ENCODE data around the gene APOC3. TPM values are rescaled to one million over a fixed set of nuclear protein-coding genes. Genes with fewer than 3 reads are reported as not detected.

APOC3 gene
- total RNA-seq, 1 experiment from 2014 or later = not detected

DNA sequence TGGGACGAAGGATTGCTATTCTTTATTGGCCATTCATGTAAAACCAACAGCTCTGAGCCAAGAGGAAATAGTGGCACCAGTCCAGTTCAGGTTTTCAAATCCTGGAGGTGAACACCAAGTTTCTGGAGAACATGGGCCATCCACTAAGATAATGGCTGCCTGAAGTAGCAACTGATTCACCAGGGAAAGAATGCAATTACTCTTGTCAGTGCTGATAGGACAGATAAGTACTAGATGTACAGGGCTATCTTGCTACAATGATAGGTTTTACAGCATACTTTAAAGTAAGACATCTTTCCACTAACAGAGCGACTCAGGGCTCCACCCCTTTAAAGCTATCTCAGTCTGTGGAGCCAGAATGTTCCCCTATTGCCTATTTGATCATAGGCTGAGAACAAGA, 44.5 kb downstream of the APOC3 start:
- ATAC-seq (no peak), DNase-seq (no peak)
- Histone ChIP-seq H4K20me1 (ENCODE audit: low read length) (no peaks in the 10 kb centered on the region), H3K9me3 (ENCODE audit: low read length) (no peaks in the 10 kb centered on the region), H3K4me2 (ENCODE audit: low read length) (no peak overlapping the region), H3K36me3 (ENCODE audit: low read depth, low read length) (peaks cover 14% of the 10 kb centered on the region), H2AFZ (ENCODE audit: low read length) (no peak overlapping the region), H3K27me3 (ENCODE audit: low read length) (no peaks in the 10 kb centered on the region), H3K9me2 (replicated peaks; ENCODE audit: low read length) (no peaks in the 10 kb centered on the region), H3K27ac (ENCODE audit: low read length) (no peak overlapping the region), H3K9ac (ENCODE audit: low read length) (no peak overlapping the region), H3K79me2 (ENCODE audit: low read length) (no peaks in the 10 kb centered on the region), H3K4me1 (ENCODE audit: insufficient read depth, low read length) (peaks cover 19% of the 10 kb centered on the region), H3F3A (ENCODE audit: low read length, unreplicated experiment) (peaks cover 5% of the 10 kb centered on the region), H3K4me3 (ENCODE audit: low read length) (no peak overlapping the region)
- intact Hi-C loops (cut with micrococcal nuclease) = no loop called here
- POLR2A ChIA-PET (ENCODE audit: unreplicated experiment) = no interaction called here
- TF ChIP-seq CTCF (conservative IDR thresholded peaks at IDR 0.05; ENCODE audit: low read depth, low read length) (no peak), EZH2 (IDR thresholded peaks at IDR 0.05; ENCODE audit: low read length, unreplicated experiment) (no peak), EZH2phosphoT487 (IDR thresholded peaks at IDR 0.05; ENCODE audit: borderline replicate concordance, low read length) (no peak)
- BruUV-seq (replicated peaks) = no TSS peak
- CTCF ChIA-PET = no interaction called here

GRCh38 chr11:116875194-116875593, 45.5 kb downstream of the APOC3 start:
- Histone ChIP-seq H3K9me2 (replicated peaks; ENCODE audit: low read length) (no peaks in the 10 kb centered on the region), H3K4me2 (ENCODE audit: low read length) (no peak overlapping the region), H3K9me3 (ENCODE audit: low read length) (no peaks in the 10 kb centered on the region), H2AFZ (ENCODE audit: low read length) (no peak overlapping the region), H3K27me3 (ENCODE audit: low read length) (no peaks in the 10 kb centered on the region), H3K27ac (ENCODE audit: low read length) (no peak overlapping the region), H3K9ac (ENCODE audit: low read length) (no peak overlapping the region), H3F3A (ENCODE audit: low read length, unreplicated experiment) (peaks cover 5% of the 10 kb centered on the region), H3K79me2 (ENCODE audit: low read length) (no peaks in the 10 kb centered on the region), H4K20me1 (ENCODE audit: low read length) (no peaks in the 10 kb centered on the region), H3K4me3 (ENCODE audit: low read length) (no peak overlapping the region), H3K36me3 (ENCODE audit: low read depth, low read length) (peaks cover 14% of the 10 kb centered on the region), H3K4me1 (ENCODE audit: insufficient read depth, low read length) (peaks cover 19% of the 10 kb centered on the region)
- DNase-seq (no peak), ATAC-seq (no peak)
- intact Hi-C loops (cut with micrococcal nuclease) = no loop called here
- POLR2A ChIA-PET (ENCODE audit: unreplicated experiment) = no interaction called here
- CTCF ChIA-PET = no interaction called here
- no TSS peak for BruUV-seq (replicated peaks)
- no peak for TF ChIP-seq CTCF (conservative IDR thresholded peaks at IDR 0.05; ENCODE audit: low read depth, low read length)
- no peak for TF ChIP-seq EZH2 (IDR thresholded peaks at IDR 0.05; ENCODE audit: low read length, unreplicated experiment)
- TF ChIP-seq EZH2phosphoT487 (IDR thresholded peaks at IDR 0.05; ENCODE audit: borderline replicate concordance, low read length) = no peak

DNA sequence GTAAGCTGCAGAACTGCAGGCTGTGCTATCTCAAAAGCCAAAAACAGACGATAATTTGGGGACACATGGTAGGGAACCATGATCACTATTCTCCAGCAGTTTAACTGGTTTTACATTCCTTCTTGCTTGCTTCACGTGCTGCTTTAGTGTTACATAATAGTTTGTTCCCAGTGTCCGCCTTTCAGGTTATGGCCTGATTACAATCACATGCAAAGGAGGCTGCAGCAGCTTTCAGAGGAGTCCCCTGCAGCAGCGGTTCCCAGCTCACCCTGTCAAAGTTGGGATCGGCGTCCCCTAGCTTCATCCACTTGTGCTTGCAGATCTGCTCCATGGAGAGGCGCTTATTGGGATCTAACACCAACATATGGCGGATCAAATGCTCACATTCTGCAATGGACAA, 46.9 kb downstream of the APOC3 start:
- BruUV-seq (replicated peaks) = no TSS peak
- no peak for DNase-seq
- Histone ChIP-seq H3F3A (ENCODE audit: low read length, unreplicated experiment) (peaks cover 3% of the 10 kb centered on the region), H4K20me1 (ENCODE audit: low read length) (no peaks in the 10 kb centered on the region), H3K27ac (ENCODE audit: low read length) (no peak overlapping the region), H3K79me2 (ENCODE audit: low read length) (no peaks in the 10 kb centered on the region), H3K9ac (ENCODE audit: low read length) (no peak overlapping the region), H3K9me2 (replicated peaks; ENCODE audit: low read length) (no peaks in the 10 kb centered on the region), H3K27me3 (ENCODE audit: low read length) (no peaks in the 10 kb centered on the region), H3K4me3 (ENCODE audit: low read length) (no peak overlapping the region), H3K4me2 (ENCODE audit: low read length) (no peak overlapping the region), H3K4me1 (ENCODE audit: insufficient read depth, low read length) (peaks cover 7% of the 10 kb centered on the region), H3K9me3 (ENCODE audit: low read length) (no peaks in the 10 kb centered on the region), H3K36me3 (ENCODE audit: low read depth, low read length) (peaks cover 14% of the 10 kb centered on the region), H2AFZ (ENCODE audit: low read length) (no peak overlapping the region)
- no peak for ATAC-seq
- POLR2A ChIA-PET (ENCODE audit: unreplicated experiment) = no interaction called here
- intact Hi-C loops (cut with micrococcal nuclease) = no loop called here
- CTCF ChIA-PET = interaction anchor here (0.5 kb wide), 1 partner anchor 101 kb away, joined by 3 read pairs; no protein-coding TSS in a partner anchor
- no peak for TF ChIP-seq EZH2phosphoT487 (IDR thresholded peaks at IDR 0.05; ENCODE audit: borderline replicate concordance, low read length)
- no peak for TF ChIP-seq CTCF (conservative IDR thresholded peaks at IDR 0.05; ENCODE audit: low read depth, low read length)
- no peak for TF ChIP-seq EZH2 (IDR thresholded peaks at IDR 0.05; ENCODE audit: low read length, unreplicated experiment)
